HL-60 (cell line): ENCODE data around the gene EIPR1.

Source experiments
- CTCF ChIP-seq: IDR thresholded peaks from one replicate; pipeline ENCODE4 v1.5.1; 2011; ENCODE audit warnings: low read length, control low read depth, inconsistent platforms; ENCODE audit not compliant: insufficient read depth
- POLR2AphosphoS5 ChIP-seq: IDR thresholded peaks from 2 replicates; pipeline ENCODE4 v1.6.1; 2012; ENCODE audit warnings: low read depth

- no peak for TF ChIP-seq CTCF
- no peak for TF ChIP-seq POLR2AphosphoS5
These were observed 22.6 kb downstream of the EIPR1 start for GRCh38 chr2:3354986-3355385.
